CD4-positive, alpha-beta T cell treated with Interleukin-17A for 1 hour (primary cell): Measurements from ENCODE around the gene STOM.

Experiments used
- DNase-seq: peaks from one replicate; pipeline ENCODE4 v3.0.0-alpha.2; 2020

Gene STOM

DNA sequence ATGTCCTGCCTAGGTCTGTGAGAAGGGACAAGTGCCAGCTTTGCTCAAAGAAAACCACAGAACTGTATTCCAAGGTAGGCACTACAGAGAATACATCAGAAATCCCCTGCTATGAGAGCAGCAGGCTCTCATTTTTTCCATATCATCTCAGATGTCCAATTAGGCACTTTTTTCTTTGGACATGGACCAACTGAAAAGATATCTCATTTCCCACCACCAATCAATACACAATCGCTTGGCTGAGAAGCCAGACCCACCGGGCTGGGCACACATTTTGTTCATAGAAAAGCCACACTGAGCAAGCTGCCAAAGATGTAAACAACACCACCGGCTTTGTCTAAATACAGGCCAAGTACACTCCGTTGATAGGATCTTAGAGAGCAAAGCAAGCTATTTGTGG lies 25.9 kb downstream of the STOM start:
- DNase-seq: no peak

DNA sequence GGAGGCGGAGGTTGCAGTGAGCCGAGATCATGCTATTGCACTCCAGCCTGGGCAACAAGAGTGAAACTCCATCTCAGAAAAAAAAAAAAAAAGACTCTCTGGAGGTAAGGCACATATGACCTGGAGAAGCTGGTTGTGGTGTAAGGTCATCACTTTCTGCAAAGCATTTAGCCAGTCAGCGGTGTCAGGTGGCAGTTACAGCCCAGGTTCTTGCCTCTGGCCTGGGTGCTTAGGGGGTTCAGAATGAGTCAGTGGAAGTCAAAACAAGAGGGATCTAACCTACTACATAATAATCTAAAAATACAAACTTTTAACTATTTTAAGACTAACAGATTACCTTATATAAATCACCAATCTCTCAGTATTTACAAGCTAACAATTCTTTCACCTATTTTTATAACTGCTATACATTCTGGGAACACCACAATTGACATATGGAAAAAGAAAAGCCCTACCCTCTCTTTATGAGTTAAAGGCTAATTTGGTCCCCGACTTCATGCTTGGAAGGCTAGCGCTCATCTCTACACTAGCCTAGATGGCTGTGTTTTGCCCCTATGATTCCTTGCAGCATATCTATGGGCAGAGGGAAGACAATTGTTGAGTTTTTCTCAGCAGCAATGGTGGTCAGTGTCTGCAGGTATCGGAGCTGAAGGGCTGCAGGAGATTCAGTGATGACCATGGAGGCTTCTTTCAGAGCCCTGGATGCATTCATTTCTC lies 29.2 kb downstream of the STOM start:
- DNase-seq: no peak

- DNase-seq: no peak
These were observed 30.6 kb downstream of the STOM start for GRCh38 chr9:121339437-121339836.

- no peak for DNase-seq
These were observed 33.4 kb downstream of the STOM start for GRCh38 chr9:121336665-121337064.

- no peak for DNase-seq
These were observed 35.9 kb downstream of the STOM start for GRCh38 chr9:121333950-121334773.

DNA sequence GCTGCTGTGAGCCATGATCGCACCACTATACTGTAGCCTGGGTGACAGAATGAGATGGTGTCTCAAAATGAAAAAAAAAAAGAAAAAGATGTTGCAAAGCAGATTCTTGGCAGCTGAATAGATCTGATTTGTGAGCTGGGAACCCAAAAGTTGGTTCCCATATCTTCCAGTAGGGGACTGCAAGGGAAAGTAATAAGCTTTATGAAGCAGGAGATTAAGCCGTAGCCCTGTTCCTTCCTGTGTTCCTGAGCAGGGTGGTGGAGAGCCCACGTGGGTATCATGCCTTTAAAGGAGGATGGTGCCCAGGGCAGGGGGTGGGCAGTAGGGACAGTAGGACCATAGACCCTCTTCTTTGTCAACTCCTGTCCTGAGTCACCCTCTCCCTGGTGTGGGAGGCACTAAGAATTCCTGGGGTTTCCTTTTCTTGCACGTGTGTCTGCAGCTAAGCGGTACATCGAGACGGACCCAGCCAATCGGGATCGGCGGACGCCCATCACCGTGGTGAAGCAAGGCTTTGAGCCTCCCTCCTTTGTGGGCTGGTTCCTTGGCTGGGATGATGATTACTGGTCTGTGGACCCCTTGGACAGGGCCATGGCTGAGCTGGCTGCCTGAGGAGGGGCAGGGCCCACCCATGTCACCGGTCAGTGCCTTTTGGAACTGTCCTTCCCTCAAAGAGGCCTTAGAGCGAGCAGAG lies 37.9 kb downstream of the STOM start:
- DNase-seq: no peak

DNA sequence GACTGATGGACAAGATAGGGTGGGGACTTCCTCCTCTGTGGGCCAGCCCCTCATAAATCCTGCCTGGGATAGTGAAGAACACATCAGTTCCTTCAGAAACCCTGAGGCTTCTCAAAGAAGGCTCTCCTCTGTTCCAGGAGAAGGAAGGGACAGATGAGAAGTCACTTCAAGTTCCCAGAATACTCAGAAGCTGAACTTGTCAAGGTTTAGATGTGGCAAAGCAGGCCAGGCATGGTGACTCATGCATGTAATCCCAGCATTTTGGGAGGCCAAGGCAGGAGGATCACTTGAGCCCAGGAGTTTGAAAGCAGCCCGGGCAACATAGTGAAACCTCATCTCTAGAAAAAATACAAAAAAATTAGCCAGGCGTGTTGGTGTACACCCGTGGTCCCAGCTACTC lies 38.5 kb downstream of the STOM start:
- no peak for DNase-seq

DNA sequence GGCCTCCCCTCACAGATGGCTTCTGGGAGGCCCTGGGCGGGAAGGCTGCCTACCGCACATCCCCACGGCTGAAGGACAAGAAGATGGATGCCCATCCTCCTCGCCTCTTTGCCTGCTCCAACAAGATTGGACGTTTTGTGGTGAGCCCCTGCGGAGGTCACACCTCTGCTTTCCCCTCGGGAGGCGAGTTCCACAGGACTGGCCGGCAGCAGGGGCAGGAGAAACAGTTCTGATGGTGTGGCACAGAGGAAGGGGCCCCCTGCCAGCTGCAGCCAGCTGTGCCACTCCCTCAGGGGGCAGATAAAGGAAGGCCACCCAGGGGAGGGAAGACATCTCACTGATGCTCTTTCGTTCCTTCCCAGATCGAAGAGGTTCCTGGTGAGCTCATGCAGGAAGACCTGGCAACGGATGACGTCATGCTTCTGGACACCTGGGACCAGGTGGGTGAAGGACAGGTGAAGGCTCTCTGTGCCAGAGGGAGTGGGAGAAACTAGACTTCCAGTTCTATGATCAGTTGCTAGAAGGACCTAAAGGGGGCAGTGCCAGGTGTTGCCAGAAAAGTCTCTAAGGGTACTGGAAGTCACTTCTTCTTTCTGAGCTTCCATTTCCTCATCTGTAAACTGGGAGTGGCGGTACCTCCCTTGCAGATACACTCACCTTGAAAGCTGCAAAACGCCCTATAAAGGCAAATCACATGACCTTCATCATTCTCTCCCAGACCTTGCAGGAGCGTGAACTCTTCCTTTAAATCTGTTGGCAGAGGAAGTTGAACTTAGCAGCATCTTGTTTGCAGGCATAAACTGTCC lies 41.0 kb downstream of the STOM start:
- DNase-seq: no peak

DNA sequence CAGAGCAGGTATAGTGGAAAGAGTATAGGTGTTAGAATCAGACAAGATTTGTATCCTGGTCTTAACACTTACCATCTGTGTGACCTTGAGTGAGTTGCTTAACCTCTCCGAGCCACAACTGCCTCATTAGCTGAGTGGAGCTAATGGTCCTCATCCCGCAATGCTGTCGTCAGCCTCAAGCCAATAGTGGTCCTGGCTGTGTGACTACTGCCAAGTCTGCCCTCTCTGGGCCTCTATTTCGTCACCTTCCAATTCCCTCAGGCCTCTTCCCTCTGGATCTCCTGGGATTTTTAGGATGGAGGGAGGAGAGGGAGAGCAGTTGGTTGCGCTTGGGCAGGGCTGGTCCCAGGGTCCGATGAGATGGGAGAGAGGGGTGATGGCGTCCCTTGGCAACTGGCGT lies 41.6 kb downstream of the STOM start:
- DNase-seq: no peak

DNA sequence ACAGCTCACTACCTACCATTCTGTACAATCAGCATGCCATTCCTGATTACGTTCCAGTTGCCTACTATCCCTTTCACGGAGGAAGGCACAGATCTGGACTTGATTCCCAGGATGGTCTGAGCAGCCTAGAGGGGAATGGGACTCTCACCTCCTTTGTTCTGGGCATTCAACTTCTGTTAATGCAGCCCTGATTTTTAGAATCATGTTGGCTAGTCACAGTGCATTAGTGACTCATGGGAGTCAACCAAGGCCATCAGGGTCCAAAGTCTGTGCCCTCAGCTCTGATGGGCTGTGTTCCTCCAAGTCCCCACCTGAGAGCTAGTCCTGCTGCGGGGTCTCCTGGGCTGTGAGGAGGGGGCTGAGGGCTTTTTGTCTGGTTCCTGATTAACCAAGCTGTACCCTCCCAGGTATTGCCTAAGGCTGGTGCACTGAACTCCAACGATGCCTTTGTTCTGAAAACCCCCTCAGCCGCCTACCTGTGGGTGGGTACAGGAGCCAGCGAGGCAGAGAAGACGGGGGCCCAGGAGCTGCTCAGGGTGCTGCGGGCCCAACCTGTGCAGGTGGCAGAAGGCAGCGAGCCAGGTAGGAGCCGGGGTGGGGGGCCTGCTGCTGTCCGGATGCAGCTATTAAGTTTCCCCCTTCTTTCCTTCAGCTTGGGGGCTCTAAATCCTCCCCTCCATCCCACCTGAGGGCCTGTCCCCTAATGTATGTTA lies 43.0 kb downstream of the STOM start:
- DNase-seq: no peak

DNA sequence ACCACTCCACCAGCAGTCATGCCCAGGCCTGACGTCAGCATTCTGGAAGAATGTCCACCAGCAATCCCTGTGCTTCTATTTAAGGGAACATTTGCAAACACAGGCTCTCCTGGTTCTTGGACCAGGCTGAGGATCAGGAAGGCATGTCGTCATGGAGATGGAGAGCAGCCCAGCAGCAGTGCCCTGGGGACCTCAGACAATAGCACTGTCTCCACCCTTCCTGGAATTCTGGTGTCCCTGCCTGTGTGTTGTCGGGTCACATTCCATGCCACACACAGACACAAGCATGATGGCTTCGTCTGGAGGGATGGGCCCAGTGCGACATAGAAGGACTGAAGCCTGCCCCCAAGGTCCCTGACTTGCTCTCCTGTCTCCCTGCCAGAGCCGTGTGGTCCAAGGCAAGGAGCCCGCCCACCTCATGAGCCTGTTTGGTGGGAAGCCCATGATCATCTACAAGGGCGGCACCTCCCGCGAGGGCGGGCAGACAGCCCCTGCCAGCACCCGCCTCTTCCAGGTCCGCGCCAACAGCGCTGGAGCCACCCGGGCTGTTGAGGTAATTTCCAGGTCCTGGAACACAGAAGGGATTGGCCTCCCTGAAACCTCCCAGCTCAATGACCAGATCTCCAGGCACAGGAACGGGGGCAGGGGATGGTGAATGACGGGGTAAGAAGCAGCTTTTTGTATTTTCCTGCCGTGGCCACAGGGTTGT lies 43.8 kb downstream of the STOM start:
- no peak for DNase-seq

GRCh38 chr9:121325387-121325786 lies 44.7 kb downstream of the STOM start:
- no peak for DNase-seq

DNA sequence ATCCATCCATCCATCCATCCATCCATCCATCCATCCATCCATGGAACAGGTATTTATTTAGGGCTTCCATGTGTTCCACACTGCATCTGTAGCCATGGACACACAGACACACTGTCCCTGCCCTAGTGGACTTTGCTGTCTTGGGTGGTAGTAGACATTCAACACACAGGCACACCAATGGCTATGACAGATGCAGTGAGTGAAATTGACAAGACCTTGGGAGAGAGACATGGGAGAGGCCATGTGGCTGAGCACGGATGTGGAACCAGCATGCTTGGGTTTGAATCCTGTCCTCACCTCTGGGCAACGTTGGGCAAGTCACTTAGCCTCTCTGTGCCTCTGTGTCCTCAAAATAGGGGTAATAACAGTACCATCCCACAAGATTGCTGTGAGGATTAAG lies 45.3 kb downstream of the STOM start:
- no peak for DNase-seq

GRCh38 chr9:121324316-121324715 lies 45.7 kb downstream of the STOM start:
- no peak for DNase-seq

DNA sequence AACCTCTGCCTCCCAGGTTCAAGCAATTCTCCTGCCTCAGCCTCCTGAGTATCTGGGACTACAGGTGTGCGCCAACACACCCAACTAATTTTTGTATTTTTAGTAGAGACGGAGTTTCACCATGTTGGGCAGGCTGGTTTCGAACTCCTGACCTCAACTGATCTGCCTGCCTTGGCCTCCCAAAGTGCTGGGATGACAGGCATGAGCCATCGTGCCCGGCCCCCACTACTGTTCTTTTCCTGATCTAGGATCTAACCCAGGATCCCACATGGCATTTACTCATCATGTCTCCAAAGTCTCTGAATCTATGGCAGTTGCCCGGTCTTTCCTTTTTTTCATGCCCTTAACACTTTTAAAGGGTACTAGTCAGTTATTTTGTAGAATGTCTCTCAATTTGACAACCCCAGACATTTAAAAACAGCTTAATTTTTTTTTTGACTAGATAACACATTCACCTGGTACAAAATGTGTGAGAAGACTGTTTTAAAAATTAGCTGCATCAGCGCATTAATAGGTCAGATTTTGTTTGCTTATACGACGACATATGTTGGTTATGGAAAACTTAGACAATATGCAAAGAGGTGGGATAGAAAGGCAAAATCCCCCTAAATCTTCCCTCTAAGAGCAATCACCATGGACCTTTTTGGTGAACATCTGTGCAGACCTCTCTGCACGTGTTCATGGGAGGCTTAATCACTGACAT lies 46.5 kb downstream of the STOM start:
- DNase-seq: no peak

GRCh38 chr9:121322737-121323448 lies 47.2 kb downstream of the STOM start:
- DNase-seq: no peak

DNA sequence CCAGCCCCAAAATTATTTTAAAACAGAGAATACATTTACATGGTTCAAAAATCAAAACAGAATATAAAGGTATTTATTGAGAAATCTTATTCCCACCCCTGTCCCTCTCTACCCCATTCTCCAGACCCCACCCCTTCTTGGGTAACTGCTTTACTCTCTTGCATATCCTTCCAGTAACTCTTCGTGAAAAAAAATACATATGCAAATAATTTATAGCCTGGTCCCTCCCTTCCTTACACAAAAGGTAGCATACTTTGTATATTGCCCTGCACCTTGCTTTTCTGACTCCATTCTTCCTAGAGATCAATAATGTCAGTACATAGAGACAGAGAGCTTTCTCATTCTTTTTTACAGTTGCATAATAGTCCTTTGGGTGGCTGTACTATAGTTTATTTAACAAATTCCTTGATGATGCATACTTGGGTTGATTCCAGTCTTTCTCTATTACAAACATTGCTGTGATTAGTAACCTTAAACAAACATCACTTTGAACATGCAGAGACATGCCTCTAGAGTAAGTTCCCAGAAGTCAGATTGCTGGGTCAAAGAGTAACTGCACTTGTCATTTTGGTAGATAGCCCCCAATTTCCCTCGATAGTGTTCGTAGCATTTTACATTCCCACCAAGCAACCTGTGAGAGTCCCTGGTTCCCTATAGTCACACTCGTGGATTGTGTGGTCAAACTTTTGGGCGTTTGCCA lies 47.9 kb downstream of the STOM start:
- no peak for DNase-seq

DNA sequence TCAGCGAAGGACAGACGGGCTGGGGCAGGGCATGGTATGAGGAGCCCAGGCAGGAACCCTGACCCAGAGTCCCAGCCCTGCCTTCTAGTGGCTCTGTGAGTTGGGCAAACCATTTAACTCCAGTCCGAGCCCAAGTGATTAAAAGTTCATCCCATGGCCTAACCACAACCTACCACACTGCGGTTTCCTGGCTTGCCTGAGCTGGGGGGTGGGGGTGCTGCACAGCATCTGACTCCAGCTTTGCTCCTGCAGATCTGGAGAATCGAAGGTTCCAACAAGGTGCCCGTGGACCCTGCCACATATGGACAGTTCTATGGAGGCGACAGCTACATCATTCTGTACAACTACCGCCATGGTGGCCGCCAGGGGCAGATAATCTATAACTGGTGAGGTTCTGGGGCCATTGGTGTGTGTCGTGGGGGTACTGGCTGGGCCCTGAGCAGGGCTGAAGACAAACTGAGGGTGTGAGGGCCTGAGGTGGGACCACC lies 49.0 kb downstream of the STOM start:
- DNase-seq: peak; percentile 38

DNA sequence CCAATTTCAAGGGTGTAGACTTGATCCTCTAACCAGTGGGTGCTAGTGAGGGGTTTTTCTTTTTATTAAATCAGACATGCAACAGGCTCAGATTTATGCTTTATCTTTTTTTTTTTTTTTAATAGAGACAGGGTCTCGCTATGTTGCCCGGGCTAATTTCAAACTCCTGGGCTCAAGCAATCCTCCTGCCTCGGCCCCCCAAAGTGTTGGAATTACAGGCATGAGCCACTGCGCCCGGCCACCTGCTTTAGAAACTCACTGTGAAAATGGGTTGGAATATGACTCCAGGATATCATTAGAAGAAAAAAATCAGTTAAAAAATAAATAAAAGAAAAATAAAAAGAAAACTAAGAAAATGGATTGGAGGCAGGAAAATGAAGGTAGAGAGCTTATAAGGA lies 50.7 kb downstream of the STOM start:
- no peak for DNase-seq
